Measurements from ENCODE around the gene TNFSF4. TPM values are rescaled to one million over a fixed set of nuclear protein-coding genes. Genes with fewer than 3 reads are reported as not detected.
"Not testable (repeated sequence)": the region's sequence is repeated elsewhere in the genome, so short reads cannot be mapped to it uniquely, and the experiment has no call there.

Gene TNFSF4
- total and polyA plus RNA-seq, 2 of the 4 experiments (the other 2 are of a cell fraction) = 13.4 to 19.7 TPM

- in situ Hi-C loops (cut with MboI; ENCODE audit: low sequenced_read_pairs); H3K79me1 ChIP-seq (ENCODE audit: low read depth in 1 of 2, low read length in 2 of 2); H3K14ac ChIP-seq (replicated peaks; ENCODE audit: low read depth, low read length); H2BK120ac ChIP-seq (ENCODE audit: low read depth, low read length); DNase-seq; H3K9me1 ChIP-seq (ENCODE audit: insufficient read depth, low read length); H3K56ac ChIP-seq (ENCODE audit: extremely low read depth, insufficient read depth, low read length); H3K4me3 ChIP-seq (ENCODE audit: insufficient read depth, low read depth, low read length); CTCF ChIA-PET; ATAC-seq (ENCODE audit: low read depth); H2BK15ac ChIP-seq (ENCODE audit: low read depth, low read length); H4K8ac ChIP-seq (ENCODE audit: low read depth in 2 of 2, low read length in 2 of 2); intact Hi-C loops (cut with micrococcal nuclease); H3K4me1 ChIP-seq (ENCODE audit: control insufficient read depth, insufficient read depth, low read length); H4K91ac ChIP-seq (ENCODE audit: insufficient read depth, low read depth, low read length); H2AFZ ChIP-seq (replicated peaks; ENCODE audit: low read length, poor library complexity); H2AK9ac ChIP-seq (replicated peaks; ENCODE audit: low read depth, low read length, poor library complexity); H3K27me3 ChIP-seq (ENCODE audit: control insufficient read depth, insufficient read depth, low read length); H2BK20ac ChIP-seq (ENCODE audit: low read depth, low read length); H3K18ac ChIP-seq (ENCODE audit: low read depth, low read length); H3K4ac ChIP-seq (ENCODE audit: low read depth, low read length); H3K23ac ChIP-seq (ENCODE audit: low read depth, low read length); H3K4me2 ChIP-seq (ENCODE audit: low read depth, low read length); H4K20me1 ChIP-seq (ENCODE audit: insufficient read depth, low read length); POLR2A ChIA-PET (ENCODE audit: unreplicated experiment); H2AK5ac ChIP-seq (ENCODE audit: low read depth, low read length); H4K5ac ChIP-seq (ENCODE audit: low read depth, low read length); H3K9me3 ChIP-seq (ENCODE audit: control insufficient read depth, insufficient read depth, low read length); BruUV-seq (replicated peaks); H3K27ac ChIP-seq (ENCODE audit: insufficient read depth, low read length); H2BK5ac ChIP-seq (ENCODE audit: low read depth, low read length, poor library complexity, severe bottlenecking); H3K36me3 ChIP-seq (ENCODE audit: control insufficient read depth, insufficient read depth, low read length); H3K9ac ChIP-seq (ENCODE audit: low read depth, low read length); dilution Hi-C loops (cut with HindIII; ENCODE audit: low sequenced_read_pairs, unreplicated experiment): not testable (repeated sequence)
- WGBS, 2 experiments (ENCODE audit: extremely low coverage in 2 of 2, insufficient read length in 1 of 2) = no CpG with 5 or more reads among the region's 3 CpGs
Observed at GRCh38 chr1:173229031-173229430, 21.9 kb upstream of the TNFSF4 start.
